Vagina (tissue), 2 donors: ENCODE results near the gene IFT88.

Experiments used
- POLR2A ChIP-seq, 2 donors: fragments of 450-650 bp; IDR thresholded peaks; one replicate each; pipeline ENCODE4 v1.6.1; 2017; ENCODE audit warnings: antibody characterized with exemption in 2 of 2, mild to moderate bottlenecking in 2 of 2, moderate library complexity in 2 of 2
- POLR2AphosphoS5 ChIP-seq, 2 donors: sonication (generic); formaldehyde crosslinking; IDR thresholded peaks; one replicate each; pipeline ENCODE4 v1.9.0; 2017; ENCODE audit warnings: antibody characterized with exemption in 2 of 2, mild to moderate bottlenecking in 2 of 2, low read depth in 1 of 2; ENCODE audit not compliant: insufficient read depth in 1 of 2
- TF ChIP-seq, protein P1 (sequence below), 3 experiments: fragments of 450-650 bp in 2 of 3; fragments of 200-600 bp in 1 of 3; sonication (generic) in 1 of 3; IDR thresholded peaks; one replicate each; pipeline ENCODE4 v1.5.1; 2017 to 2019; ENCODE audit warnings: antibody characterized with exemption in 3 of 3, mild to moderate bottlenecking in 2 of 3, moderate library complexity in 2 of 3

- TF ChIP-seq, protein P1, sequence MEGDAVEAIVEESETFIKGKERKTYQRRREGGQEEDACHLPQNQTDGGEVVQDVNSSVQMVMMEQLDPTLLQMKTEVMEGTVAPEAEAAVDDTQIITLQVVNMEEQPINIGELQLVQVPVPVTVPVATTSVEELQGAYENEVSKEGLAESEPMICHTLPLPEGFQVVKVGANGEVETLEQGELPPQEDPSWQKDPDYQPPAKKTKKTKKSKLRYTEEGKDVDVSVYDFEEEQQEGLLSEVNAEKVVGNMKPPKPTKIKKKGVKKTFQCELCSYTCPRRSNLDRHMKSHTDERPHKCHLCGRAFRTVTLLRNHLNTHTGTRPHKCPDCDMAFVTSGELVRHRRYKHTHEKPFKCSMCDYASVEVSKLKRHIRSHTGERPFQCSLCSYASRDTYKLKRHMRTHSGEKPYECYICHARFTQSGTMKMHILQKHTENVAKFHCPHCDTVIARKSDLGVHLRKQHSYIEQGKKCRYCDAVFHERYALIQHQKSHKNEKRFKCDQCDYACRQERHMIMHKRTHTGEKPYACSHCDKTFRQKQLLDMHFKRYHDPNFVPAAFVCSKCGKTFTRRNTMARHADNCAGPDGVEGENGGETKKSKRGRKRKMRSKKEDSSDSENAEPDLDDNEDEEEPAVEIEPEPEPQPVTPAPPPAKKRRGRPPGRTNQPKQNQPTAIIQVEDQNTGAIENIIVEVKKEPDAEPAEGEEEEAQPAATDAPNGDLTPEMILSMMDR (IDR thresholded peaks at IDR 0.05) = no peak
- TF ChIP-seq POLR2A (IDR thresholded peaks at IDR 0.05) = no peak
- no peak for TF ChIP-seq POLR2AphosphoS5 (IDR thresholded peaks at IDR 0.05; ENCODE audit: insufficient read depth in 1 of 2, low read depth in 1 of 2)
Measured at GRCh38 chr13:20713014-20713376, 146.0 kb downstream of the IFT88 start.
